OCI-LY7 (cell line): ENCODE results near the gene ALAS2. TPM values are rescaled to one million over a fixed set of nuclear protein-coding genes. Genes with fewer than 3 reads are reported as not detected.

Experiments used
- BruUV-seq: library from RNA; stranded (reverse); fragments of 400-500 nt; replicated peaks from 2 replicates; lab custom pipeline; 2021; lab: Mats Ljungman, UMichigan
- CTCF ChIA-PET: fragments of 300-600 bp; sonication (Branson Sonifier 250); formaldehyde crosslinking; loops from one replicate; lab custom pipeline; 2022; ENCODE audit warnings: antibody characterized with exemption; ENCODE audit not compliant: unreplicated experiment; lab: Charles Lee
- POLR2A ChIA-PET: fragments of 300-600 bp; sonication (Branson Sonifier 250); formaldehyde crosslinking; loops from one replicate; lab custom pipeline; 2022; ENCODE audit warnings: antibody characterized with exemption; lab: Charles Lee
- DNase-seq: peaks from one replicate; pipeline ENCODE4 v3.0.0-alpha.2; 2015; ENCODE audit warnings: low spot score
- H2AFZ ChIP-seq: fragments of 200-600 bp; sonication (generic), shearing (Covaris generic); 2 replicates; pipeline ENCODE4 v1.6.1; 2014; ENCODE audit warnings: mild to moderate bottlenecking, antibody characterized with exemption, low read length, moderate library complexity
- H3K27ac ChIP-seq: fragments of 200-600 bp; sonication (generic); 2 replicates; pipeline ENCODE4 v1.5.1; 2014; ENCODE audit warnings: mixed run types, low read depth, mild to moderate bottlenecking, moderate library complexity, low read length, inconsistent platforms; ENCODE audit not compliant: poor library complexity, severe bottlenecking
- H3K36me3 ChIP-seq: fragments of 200-600 bp; sonication (generic); 2 replicates; pipeline ENCODE4 v1.6.1; 2014; ENCODE audit warnings: mild to moderate bottlenecking, antibody characterized with exemption, low read length, moderate library complexity, mixed read lengths; ENCODE audit not compliant: insufficient read depth
- H3K4me1 ChIP-seq: fragments of 200-600 bp; sonication (generic); 2 replicates; pipeline ENCODE4 v1.5.1; 2014; ENCODE audit warnings: mild to moderate bottlenecking, low read length; ENCODE audit not compliant: insufficient read depth, poor library complexity, severe bottlenecking
- H3K4me2 ChIP-seq: fragments of 200-600 bp; sonication (generic); 2 replicates; pipeline ENCODE4 v1.6.1; 2014; ENCODE audit warnings: mild to moderate bottlenecking, low read length
- H3K4me3 ChIP-seq: fragments of 200-600 bp; sonication (generic); 2 replicates; pipeline ENCODE4 v1.5.1; 2014; ENCODE audit warnings: mild to moderate bottlenecking, low read depth, low read length; ENCODE audit not compliant: poor library complexity, severe bottlenecking
- H3K79me2 ChIP-seq: fragments of 200-600 bp; sonication (generic); 2 replicates; pipeline ENCODE4 v1.6.1; 2016; ENCODE audit warnings: low read depth, mild to moderate bottlenecking, low read length, moderate library complexity, mixed read lengths; ENCODE audit not compliant: insufficient read depth
- H3K9me2 ChIP-seq: fragments of 200-600 bp; sonication (generic); 2 replicates; pipeline ENCODE4 v1.6.1; 2016; ENCODE audit warnings: mild to moderate bottlenecking, low read length, mixed read lengths; ENCODE audit not compliant: insufficient read depth
- H3K9me3 ChIP-seq: fragments of 200-600 bp; sonication (generic); 2 replicates; pipeline ENCODE4 v1.6.1; 2014; ENCODE audit warnings: mild to moderate bottlenecking, mixed run types, low read length, mixed read lengths
- H4K20me1 ChIP-seq: fragments of 200-600 bp; sonication (generic); 2 replicates; pipeline ENCODE4 v1.6.1; 2014; ENCODE audit warnings: mild to moderate bottlenecking, antibody characterized with exemption, low read length, moderate library complexity, mixed read lengths; ENCODE audit not compliant: insufficient read depth
- EZH2phosphoT487 ChIP-seq: fragments of 200-600 bp; sonication (generic); IDR thresholded peaks from 2 replicates; pipeline ENCODE4 v1.6.1; 2018; ENCODE audit warnings: low read depth, borderline replicate concordance, mild to moderate bottlenecking, mixed run types, antibody characterized with exemption, low read length, moderate library complexity, mixed read lengths
- intact Hi-C: fragments of 100-400 bp; cut with micrococcal nuclease; formaldehyde crosslinking; loops from one replicate; pipeline ENCODE4 v1.10.0; 2022; ENCODE audit not compliant: unreplicated experiment
- total RNA-seq, 2 experiments: library from RNA; depleted of rRNA in 1 of 2; stranded (reverse); fragments of >200 nt in 1 of 2; shearing (Covaris generic) in 1 of 2; gene quantifications; 2 replicates each; pipeline ENCODE4 v1.2.3, GENCODE V29; 2014 to 2022
- TF ChIP-seq, protein P1 (sequence below): fragments of 200-600 bp; sonication (generic); conservative IDR thresholded peaks from 2 replicates; pipeline ENCODE4 v1.5.1; 2014; ENCODE audit warnings: mild to moderate bottlenecking, antibody characterized with exemption, low read length, moderate library complexity, mixed read lengths

ALAS2 gene
- total RNA-seq, 2 experiments from 2014 or later, result not detected

DNA sequence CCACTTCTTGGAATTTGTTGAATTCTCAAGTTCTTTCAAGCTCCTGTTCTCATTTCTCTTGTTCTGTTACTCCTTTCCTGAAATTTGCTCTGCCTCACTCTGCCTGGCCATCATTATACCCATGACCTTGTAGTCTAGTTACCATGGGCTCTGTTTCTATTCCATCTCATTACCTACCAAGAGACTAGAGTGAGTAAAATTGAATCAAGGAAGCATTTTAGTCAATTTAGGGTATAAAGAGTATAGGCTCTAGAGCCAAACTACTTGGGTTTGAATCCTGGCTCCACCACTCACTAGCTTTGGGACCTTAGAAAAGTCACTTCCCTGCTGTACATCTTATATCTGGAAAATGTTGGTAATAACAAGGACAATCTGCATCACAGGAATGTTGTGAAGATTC is 2.2 kb downstream of the ALAS2 start:
- H3K9me3 ChIP-seq, result no peaks in the 10 kb centered on the region
- H3K27ac ChIP-seq, result no peak overlapping the region
- no peaks in the 10 kb centered on the region for H4K20me1 ChIP-seq
- H3K4me2 ChIP-seq, result no peak overlapping the region
- no peaks in the 10 kb centered on the region for H3K36me3 ChIP-seq
- H3K79me2 ChIP-seq, result no peaks in the 10 kb centered on the region
- no peak overlapping the region for H3K4me3 ChIP-seq
- intact Hi-C loops, result no loop called here
- TF ChIP-seq EZH2phosphoT487, result no peak
- TF ChIP-seq, protein P1, sequence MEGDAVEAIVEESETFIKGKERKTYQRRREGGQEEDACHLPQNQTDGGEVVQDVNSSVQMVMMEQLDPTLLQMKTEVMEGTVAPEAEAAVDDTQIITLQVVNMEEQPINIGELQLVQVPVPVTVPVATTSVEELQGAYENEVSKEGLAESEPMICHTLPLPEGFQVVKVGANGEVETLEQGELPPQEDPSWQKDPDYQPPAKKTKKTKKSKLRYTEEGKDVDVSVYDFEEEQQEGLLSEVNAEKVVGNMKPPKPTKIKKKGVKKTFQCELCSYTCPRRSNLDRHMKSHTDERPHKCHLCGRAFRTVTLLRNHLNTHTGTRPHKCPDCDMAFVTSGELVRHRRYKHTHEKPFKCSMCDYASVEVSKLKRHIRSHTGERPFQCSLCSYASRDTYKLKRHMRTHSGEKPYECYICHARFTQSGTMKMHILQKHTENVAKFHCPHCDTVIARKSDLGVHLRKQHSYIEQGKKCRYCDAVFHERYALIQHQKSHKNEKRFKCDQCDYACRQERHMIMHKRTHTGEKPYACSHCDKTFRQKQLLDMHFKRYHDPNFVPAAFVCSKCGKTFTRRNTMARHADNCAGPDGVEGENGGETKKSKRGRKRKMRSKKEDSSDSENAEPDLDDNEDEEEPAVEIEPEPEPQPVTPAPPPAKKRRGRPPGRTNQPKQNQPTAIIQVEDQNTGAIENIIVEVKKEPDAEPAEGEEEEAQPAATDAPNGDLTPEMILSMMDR, result no peak
- DNase-seq, result no peak
- H3K9me2 ChIP-seq, result no peaks in the 10 kb centered on the region
- ChIA-PET POLR2A (no interaction called here), CTCF (no interaction called here)
- H3K4me1 ChIP-seq, result no peaks in the 10 kb centered on the region
- no peak overlapping the region for H2AFZ ChIP-seq
- no TSS peak for BruUV-seq

DNA sequence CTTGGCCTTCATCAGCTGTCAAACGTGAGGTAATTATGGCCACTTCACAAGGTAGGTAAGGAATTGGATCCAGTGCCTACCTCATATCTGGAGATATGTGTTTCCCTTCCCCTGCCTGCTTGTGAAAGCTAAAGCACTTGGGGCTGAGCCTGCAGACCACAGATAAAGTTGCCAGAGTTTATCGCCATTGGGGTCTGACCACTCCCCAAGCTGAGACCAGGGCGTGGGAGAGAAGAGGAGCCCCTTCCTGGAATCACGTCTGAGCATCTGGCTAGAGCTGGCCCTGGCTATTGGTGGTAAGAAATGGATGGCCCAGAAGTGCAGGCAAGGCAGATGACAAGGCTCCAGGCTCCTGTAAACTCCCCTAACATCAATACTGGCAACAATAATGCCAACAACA is 2.7 kb downstream of the ALAS2 start:
- ChIA-PET CTCF (no interaction called here), POLR2A (no interaction called here)
- no peak for TF ChIP-seq EZH2phosphoT487
- TF ChIP-seq, protein P1, result no peak
- H4K20me1 ChIP-seq, result no peaks in the 10 kb centered on the region
- H3K9me3 ChIP-seq, result no peaks in the 10 kb centered on the region
- H3K79me2 ChIP-seq, result no peaks in the 10 kb centered on the region
- H3K27ac ChIP-seq, result no peak overlapping the region
- DNase-seq, result no peak
- no peaks in the 10 kb centered on the region for H3K4me1 ChIP-seq
- no peaks in the 10 kb centered on the region for H3K36me3 ChIP-seq
- H3K9me2 ChIP-seq, result no peaks in the 10 kb centered on the region
- BruUV-seq, result no TSS peak
- H3K4me3 ChIP-seq, result no peak overlapping the region
- intact Hi-C loops, result no loop called here
- H2AFZ ChIP-seq, result no peak overlapping the region
- H3K4me2 ChIP-seq, result no peak overlapping the region

DNA sequence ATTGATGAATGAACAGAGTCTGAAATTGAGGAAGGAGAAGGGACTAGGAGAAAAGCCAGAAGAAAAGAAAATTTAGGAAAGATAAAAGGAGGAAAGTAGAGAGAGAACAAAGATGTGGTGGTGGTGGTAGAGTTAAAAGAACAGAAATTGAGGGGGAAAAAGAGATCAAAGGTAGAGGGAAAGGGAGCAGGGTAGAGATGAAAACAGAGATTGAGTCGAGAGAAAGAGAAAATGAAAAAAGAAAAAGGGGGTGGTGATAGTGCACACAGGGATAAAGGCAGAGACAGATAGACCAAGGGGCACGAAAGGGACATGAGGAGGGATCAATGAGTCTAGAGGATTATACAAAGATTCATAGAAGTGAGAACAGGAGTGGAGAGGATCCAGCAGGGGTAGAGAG is 3.9 kb downstream of the ALAS2 start:
- H3K9me2 ChIP-seq, result no peaks in the 10 kb centered on the region

More for the DNA sequence above, 3.9 kb downstream of the ALAS2 start:
- Histone ChIP-seq H2AFZ (no peak overlapping the region), H3K9me3 (no peaks in the 10 kb centered on the region), H3K79me2 (no peaks in the 10 kb centered on the region), H3K4me2 (no peak overlapping the region), H3K36me3 (no peaks in the 10 kb centered on the region), H3K27ac (no peak overlapping the region), H3K4me1 (no peaks in the 10 kb centered on the region), H4K20me1 (no peaks in the 10 kb centered on the region), H3K4me3 (no peak overlapping the region)
- ChIA-PET CTCF (no interaction called here), POLR2A (no interaction called here)
- BruUV-seq, result no TSS peak
- intact Hi-C loops, result no loop called here
- TF ChIP-seq, protein P1, result no peak
- no peak for TF ChIP-seq EZH2phosphoT487
- no peak for DNase-seq
